Left forelimb (tissue), 1 donor: ENCODE data around the gene BCL10.

Experiments used
- DNase-seq: peaks from one replicate; pipeline ENCODE4 v3.0.0-alpha.2; 2018; ENCODE audit warnings: low spot score

BCL10 gene

GRCh38 chr1:85297855-85298629, 21.6 kb upstream of the BCL10 start:
- DNase-seq: no peak

GRCh38 chr1:85297538-85297854, 21.1 kb upstream of the BCL10 start:
- DNase-seq: no peak

GRCh38 chr1:85296980-85297379, 20.5 kb upstream of the BCL10 start:
- no peak for DNase-seq

- DNase-seq: no peak
These were observed 19.2 kb upstream of the BCL10 start for GRCh38 chr1:85295654-85296053.

GRCh38 chr1:85295006-85295431, 18.6 kb upstream of the BCL10 start:
- no peak for DNase-seq

GRCh38 chr1:85290826-85291225, 14.4 kb upstream of the BCL10 start:
- DNase-seq: no peak

GRCh38 chr1:85289848-85290335, 13.5 kb upstream of the BCL10 start:
- DNase-seq: no peak

- DNase-seq: no peak
These were observed 12.9 kb upstream of the BCL10 start for GRCh38 chr1:85289207-85289847.

- no peak for DNase-seq
These were observed 7.8 kb upstream of the BCL10 start for GRCh38 chr1:85284202-85284601.

- no peak for DNase-seq
These were observed 7.2 kb upstream of the BCL10 start for GRCh38 chr1:85283475-85284199.

- DNase-seq: no peak
These were observed 6.0 kb upstream of the BCL10 start for GRCh38 chr1:85282424-85282823.

- DNase-seq: no peak
These were observed 4.2 kb upstream of the BCL10 start for GRCh38 chr1:85280636-85281035.

GRCh38 chr1:85279458-85280080, 3.1 kb upstream of the BCL10 start:
- no peak for DNase-seq

GRCh38 chr1:85278853-85279314, 2.5 kb upstream of the BCL10 start:
- no peak for DNase-seq

GRCh38 chr1:85277802-85278201, 1.4 kb upstream of the BCL10 start:
- no peak for DNase-seq

- no peak for DNase-seq
These were observed 677 bp upstream of the BCL10 start for GRCh38 chr1:85276978-85277639.

GRCh38 chr1:85275701-85276214, 674 bp downstream of the BCL10 start:
- DNase-seq: no peak

- DNase-seq: no peak
These were observed 1.4 kb downstream of the BCL10 start for GRCh38 chr1:85274969-85275453.

GRCh38 chr1:85273397-85273796, 3.0 kb downstream of the BCL10 start:
- DNase-seq: no peak

GRCh38 chr1:85268801-85269585, 7.4 kb downstream of the BCL10 start:
- DNase-seq: no peak

GRCh38 chr1:85267313-85267712, 9.1 kb downstream of the BCL10 start:
- no peak for DNase-seq
